ENCODE data around the gene GPR149.
"Not testable (repeated sequence)": the region's sequence is repeated elsewhere in the genome, so short reads cannot be mapped to it uniquely, and the experiment has no call there.

DNA sequence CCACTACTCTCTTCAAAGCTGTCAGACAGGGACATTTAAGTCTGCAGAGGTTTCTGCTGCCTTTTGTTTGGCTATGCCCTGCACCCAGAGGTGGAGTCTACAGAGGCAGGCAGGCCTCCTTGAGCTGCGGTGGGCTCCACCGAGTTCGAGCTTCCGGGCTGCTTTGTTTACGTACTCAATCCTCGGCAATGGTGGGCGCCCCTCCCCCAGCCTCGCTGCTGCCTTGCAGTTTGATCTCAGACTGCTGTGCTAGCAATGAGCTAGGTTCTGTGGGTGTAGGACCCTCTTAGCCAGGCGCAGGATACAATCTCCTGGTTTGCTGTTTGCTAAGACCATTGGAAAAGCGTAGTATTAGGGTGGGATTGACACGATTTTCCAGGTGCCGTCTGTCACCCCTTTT, 9.1 kb upstream of the GPR149 start:
- TF ChIP-seq, protein P1, sequence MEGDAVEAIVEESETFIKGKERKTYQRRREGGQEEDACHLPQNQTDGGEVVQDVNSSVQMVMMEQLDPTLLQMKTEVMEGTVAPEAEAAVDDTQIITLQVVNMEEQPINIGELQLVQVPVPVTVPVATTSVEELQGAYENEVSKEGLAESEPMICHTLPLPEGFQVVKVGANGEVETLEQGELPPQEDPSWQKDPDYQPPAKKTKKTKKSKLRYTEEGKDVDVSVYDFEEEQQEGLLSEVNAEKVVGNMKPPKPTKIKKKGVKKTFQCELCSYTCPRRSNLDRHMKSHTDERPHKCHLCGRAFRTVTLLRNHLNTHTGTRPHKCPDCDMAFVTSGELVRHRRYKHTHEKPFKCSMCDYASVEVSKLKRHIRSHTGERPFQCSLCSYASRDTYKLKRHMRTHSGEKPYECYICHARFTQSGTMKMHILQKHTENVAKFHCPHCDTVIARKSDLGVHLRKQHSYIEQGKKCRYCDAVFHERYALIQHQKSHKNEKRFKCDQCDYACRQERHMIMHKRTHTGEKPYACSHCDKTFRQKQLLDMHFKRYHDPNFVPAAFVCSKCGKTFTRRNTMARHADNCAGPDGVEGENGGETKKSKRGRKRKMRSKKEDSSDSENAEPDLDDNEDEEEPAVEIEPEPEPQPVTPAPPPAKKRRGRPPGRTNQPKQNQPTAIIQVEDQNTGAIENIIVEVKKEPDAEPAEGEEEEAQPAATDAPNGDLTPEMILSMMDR (conservative IDR thresholded peaks at IDR 0.05 in 1 of 2, IDR thresholded peaks at IDR 0.05 in 1 of 2; ENCODE audit: extremely low read depth in 1 of 2, insufficient read depth in 1 of 2, low read depth in 1 of 2, low read length in 2 of 2): not testable (repeated sequence)
- TF ChIP-seq EZH2 (IDR thresholded peaks at IDR 0.05; ENCODE audit: borderline replicate concordance, low read length): not testable (repeated sequence)
